Bone marrow (tissue), 2 donors: ENCODE results near the gene ATP2B1.

Experiments
- DNase-seq, 2 donors: peaks; one replicate each; lab custom pipeline; 2025; lab: John Stamatoyannopoulos, UW

Gene ATP2B1

DNA sequence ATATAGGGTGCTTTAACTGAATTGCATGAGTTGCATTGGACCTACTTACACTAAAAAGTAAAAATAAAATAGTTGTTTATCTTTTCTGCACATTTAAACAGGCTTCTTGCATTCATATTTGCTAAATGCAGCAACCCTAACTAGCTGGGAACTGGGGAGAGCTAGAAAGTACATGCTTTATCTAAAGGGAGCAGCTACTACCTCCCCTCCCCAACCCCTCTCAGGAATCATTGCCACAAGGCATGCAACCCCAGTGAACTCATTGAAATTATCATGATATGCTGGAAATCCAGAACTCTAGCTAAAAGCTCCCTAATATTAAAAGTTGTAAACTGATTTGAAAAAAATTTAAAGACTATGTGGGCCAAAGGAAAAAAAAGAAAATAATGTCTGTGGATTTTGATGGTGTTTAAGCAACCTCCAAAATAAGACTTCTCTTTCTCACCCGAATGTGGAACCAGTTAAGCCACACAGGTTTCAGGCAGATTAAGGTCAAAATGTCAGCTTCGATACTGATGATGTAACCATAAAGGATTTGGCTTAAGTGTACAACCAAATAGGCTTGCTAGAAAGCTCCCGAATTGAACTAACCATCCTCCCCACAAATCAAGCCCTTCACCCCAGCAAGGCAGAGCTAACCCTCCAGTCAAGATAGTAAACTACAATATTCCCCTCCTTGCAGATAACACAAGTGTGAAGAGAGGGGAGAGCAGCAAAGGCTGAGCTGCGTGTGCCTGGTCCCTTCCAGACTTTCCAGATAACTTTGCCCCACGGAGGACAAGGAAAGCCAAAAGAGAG lies 169.0 kb downstream of the ATP2B1 start:
- no peak for DNase-seq

DNA sequence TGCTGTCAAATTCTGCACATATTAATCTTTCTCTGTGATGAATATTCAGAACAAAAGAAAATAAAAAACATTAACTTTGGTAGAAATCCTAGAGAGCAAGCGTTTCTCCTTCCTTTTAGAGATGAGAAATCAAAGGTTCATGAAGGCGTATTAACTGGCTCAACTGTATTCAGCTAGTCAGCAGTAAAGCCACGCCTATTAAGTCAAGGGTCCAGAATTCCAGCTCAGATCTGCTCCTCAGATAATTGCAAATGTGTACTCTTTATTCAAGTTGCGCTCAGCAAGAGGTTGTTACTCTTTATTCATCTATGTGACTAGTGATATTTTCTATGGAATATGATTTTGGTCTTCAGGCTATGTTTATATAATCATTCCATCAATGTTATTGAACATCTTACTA lies 169.7 kb downstream of the ATP2B1 start:
- DNase-seq: no peak
